ENCODE measurements around the gene SIAH3.

DNA sequence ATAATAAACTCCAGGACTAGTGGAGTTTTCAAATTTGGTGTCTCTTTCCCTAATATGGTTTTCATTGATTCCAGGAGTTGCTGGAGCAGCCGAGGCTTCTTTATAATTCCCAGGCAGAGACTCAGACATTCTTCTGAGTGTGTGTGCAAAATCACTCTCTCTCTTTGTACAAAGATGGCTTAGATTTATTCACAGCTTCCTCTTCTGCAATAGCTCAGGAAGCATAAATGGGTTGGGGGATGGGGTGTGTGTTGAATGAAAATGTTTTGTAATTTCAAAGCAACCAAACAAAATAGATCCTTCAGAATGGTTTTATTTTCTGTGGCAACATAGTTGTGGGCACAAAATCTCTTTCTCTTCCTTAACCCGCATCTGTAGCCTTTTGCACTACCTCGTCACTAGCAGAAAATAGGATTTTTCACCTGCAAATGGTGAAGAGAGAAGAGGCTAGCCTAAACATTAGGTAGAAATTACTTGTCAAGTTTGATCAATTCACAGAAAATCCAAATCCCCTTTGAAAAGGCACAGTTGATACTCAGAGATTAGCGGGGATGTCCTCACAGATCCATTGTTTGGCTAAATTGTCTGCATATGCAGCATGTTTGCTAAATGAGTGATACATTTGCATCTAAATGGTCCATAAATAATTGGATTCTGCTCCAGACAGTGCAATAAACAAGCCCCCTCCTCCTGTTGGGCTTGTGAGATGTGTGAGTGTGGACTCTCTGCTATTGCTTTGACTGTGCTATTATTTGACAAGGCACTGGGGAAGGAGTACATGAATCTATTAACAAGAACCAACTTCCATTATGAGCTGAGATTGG, 82.7 kb downstream of the SIAH3 start:
- TF ChIP-seq, protein P1, sequence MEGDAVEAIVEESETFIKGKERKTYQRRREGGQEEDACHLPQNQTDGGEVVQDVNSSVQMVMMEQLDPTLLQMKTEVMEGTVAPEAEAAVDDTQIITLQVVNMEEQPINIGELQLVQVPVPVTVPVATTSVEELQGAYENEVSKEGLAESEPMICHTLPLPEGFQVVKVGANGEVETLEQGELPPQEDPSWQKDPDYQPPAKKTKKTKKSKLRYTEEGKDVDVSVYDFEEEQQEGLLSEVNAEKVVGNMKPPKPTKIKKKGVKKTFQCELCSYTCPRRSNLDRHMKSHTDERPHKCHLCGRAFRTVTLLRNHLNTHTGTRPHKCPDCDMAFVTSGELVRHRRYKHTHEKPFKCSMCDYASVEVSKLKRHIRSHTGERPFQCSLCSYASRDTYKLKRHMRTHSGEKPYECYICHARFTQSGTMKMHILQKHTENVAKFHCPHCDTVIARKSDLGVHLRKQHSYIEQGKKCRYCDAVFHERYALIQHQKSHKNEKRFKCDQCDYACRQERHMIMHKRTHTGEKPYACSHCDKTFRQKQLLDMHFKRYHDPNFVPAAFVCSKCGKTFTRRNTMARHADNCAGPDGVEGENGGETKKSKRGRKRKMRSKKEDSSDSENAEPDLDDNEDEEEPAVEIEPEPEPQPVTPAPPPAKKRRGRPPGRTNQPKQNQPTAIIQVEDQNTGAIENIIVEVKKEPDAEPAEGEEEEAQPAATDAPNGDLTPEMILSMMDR (IDR thresholded peaks at IDR 0.05; ENCODE audit: low read depth, low read length, poor library complexity, severe bottlenecking): no peak
- no peak for TF ChIP-seq EZH2phosphoT487 (IDR thresholded peaks at IDR 0.05; ENCODE audit: borderline replicate concordance, low read length)
